Stimulated activated CD4-positive, alpha-beta T cell treated with anti-CD3 and anti-CD28 coated beads, TNF-alpha, amount 100 ng/mL, for 4 hours (primary cell): ENCODE data around the gene NBPF12.
"Not testable (repeated sequence)": the region's sequence is repeated elsewhere in the genome, so short reads cannot be mapped to it uniquely, and the experiment has no call there.

Source experiments
- DNase-seq, 3 experiments: peaks; one replicate each; pipeline ENCODE4 v3.0.0-alpha.2; 2020; ENCODE audit warnings: low read depth in 3 of 3

The NBPF12 gene

GRCh38 chr1:146972681-146973080 is 34.6 kb downstream of the NBPF12 start:
- DNase-seq = not testable (repeated sequence)

GRCh38 chr1:146985855-146986254 is 47.7 kb downstream of the NBPF12 start:
- not testable (repeated sequence) for DNase-seq

- DNase-seq = not testable (repeated sequence)
Observed at GRCh38 chr1:146986450-146986849, 48.3 kb downstream of the NBPF12 start.

- not testable (repeated sequence) for DNase-seq
Observed at GRCh38 chr1:146987502-146987901, 49.4 kb downstream of the NBPF12 start.

GRCh38 chr1:146989455-146989854 is 51.3 kb downstream of the NBPF12 start:
- DNase-seq = not testable (repeated sequence)

GRCh38 chr1:147008495-147008894 is 70.4 kb downstream of the NBPF12 start:
- not testable (repeated sequence) for DNase-seq

GRCh38 chr1:147026975-147027374 is 88.9 kb downstream of the NBPF12 start:
- DNase-seq = not testable (repeated sequence)

- DNase-seq = not testable (repeated sequence)
Observed at GRCh38 chr1:147030066-147030653, 92.0 kb downstream of the NBPF12 start.

- no peak for DNase-seq
Observed at GRCh38 chr1:147039916-147040315, 101.8 kb downstream of the NBPF12 start.

- not testable (repeated sequence) for DNase-seq
Observed at GRCh38 chr1:147042891-147043290, 104.8 kb downstream of the NBPF12 start.

- not testable (repeated sequence) for DNase-seq
Observed at GRCh38 chr1:147044511-147044910, 106.4 kb downstream of the NBPF12 start.
